CD4-positive, CD25-positive, alpha-beta regulatory T cell (primary cell): ENCODE measurements around the gene KCNB1. TPM values are rescaled to one million over a fixed set of nuclear protein-coding genes. Genes with fewer than 3 reads are reported as not detected.

Experiments
- ATAC-seq, 2 donors: fragments of 150-1000 bp; cut with Tn5 transposase; one replicate each; pipeline ENCODE4 v1.10.0; 2021; ENCODE audit warnings: low read depth in 2 of 2, moderate number of reproducible peaks in 2 of 2, moderate library complexity in 1 of 2
- DNase-seq, 3 donors: peaks; one replicate each; pipeline versions ENCODE4 v3.0.0 to v3.0.0-alpha.2; 2012 to 2022; ENCODE audit warnings: mixed read lengths in 1 of 3
- H3K27ac ChIP-seq: one replicate; pipeline ENCODE4 v1.7.0; 2013; ENCODE audit warnings: mild to moderate bottlenecking, low read length; ENCODE audit not compliant: insufficient read depth, poor library complexity, severe bottlenecking
- H3K27me3 ChIP-seq: one replicate; pipeline ENCODE4 v1.7.0; 2013; ENCODE audit warnings: low read length; ENCODE audit not compliant: control insufficient read depth, insufficient read depth
- H3K36me3 ChIP-seq: one replicate; pipeline ENCODE4 v1.7.0; 2013; ENCODE audit warnings: mild to moderate bottlenecking, low read length, moderate library complexity; ENCODE audit not compliant: control insufficient read depth, insufficient read depth
- H3K4me1 ChIP-seq: 2 replicates; pipeline ENCODE4 v1.7.0; 2013; ENCODE audit warnings: mild to moderate bottlenecking, low read length; ENCODE audit not compliant: insufficient read depth, control insufficient read depth, poor library complexity, severe bottlenecking
- H3K4me3 ChIP-seq: one replicate; pipeline ENCODE4 v1.7.0; 2013; ENCODE audit warnings: low read depth, mild to moderate bottlenecking, low read length, moderate library complexity
- H3K9me3 ChIP-seq, 2 experiments: 1 replicate in 1 of 2; 2 replicates in 1 of 2; pipeline ENCODE4 v1.7.0; 2013; ENCODE audit warnings: low read length in 2 of 2, mild to moderate bottlenecking in 1 of 2, moderate library complexity in 1 of 2; ENCODE audit not compliant: control insufficient read depth in 2 of 2
- H3K27ac Mint-ChIP-seq, 3 donors: one replicate each; pipeline ENCODE4 v1.8.0; 2020 to 2022; ENCODE audit warnings: mild to moderate bottlenecking in 3 of 3, mixed read lengths in 3 of 3, moderate library complexity in 2 of 3
- H3K27me3 Mint-ChIP-seq: one replicate; pipeline ENCODE4 v1.8.0; 2022; ENCODE audit warnings: mild to moderate bottlenecking, mixed read lengths
- H3K36me3 Mint-ChIP-seq: one replicate; pipeline ENCODE4 v1.8.0; 2020; ENCODE audit warnings: mixed read lengths
- H3K4me1 Mint-ChIP-seq, 4 donors: one replicate each; pipeline ENCODE4 v1.8.0; 2020 to 2022; ENCODE audit warnings: mixed read lengths in 4 of 4, mild to moderate bottlenecking in 1 of 4
- H3K4me3 Mint-ChIP-seq, 4 donors: one replicate each; pipeline ENCODE4 v1.8.0; 2020 to 2022; ENCODE audit warnings: mild to moderate bottlenecking in 4 of 4, mixed read lengths in 4 of 4, moderate library complexity in 3 of 4
- H3K9me3 Mint-ChIP-seq, 7 donors: one replicate each; pipeline ENCODE4 v1.8.0; 2020 to 2022; ENCODE audit warnings: mixed read lengths in 7 of 7, mild to moderate bottlenecking in 3 of 7, moderate library complexity in 2 of 7
- polyA plus RNA-seq, 4 donors: library from polyadenylated mRNA; unstranded; fragments of 300-500 nt; fragmentation: Illumina TruSeq; gene quantifications; one replicate each; pipeline ENCODE4 v1.2.3, GENCODE V29; 2021
- total RNA-seq: library from RNA; stranded (reverse); gene quantifications from one replicate; pipeline ENCODE4 v1.2.3, GENCODE V29; 2022

KCNB1 gene
- total RNA-seq, result not detected
- under 1 TPM in 2 of 4 donors, not detected in 2; 0.02 to 0.05 TPM for polyA plus RNA-seq

GRCh38 chr20:49482621-49483017, at the start of gene KCNB1:
KCNB1 (minus strand) TSS chr20:49482668; CDS start chr20:49482480, 188 bp downstream.
- Histone ChIP-seq H3K9me3 (no peaks in the 10 kb centered on the region), H3K4me1 (peaks cover 20% of the 10 kb centered on the region), H3K36me3 (no peaks in the 10 kb centered on the region), H3K4me3 (no peak within 1 kb of the TSS), H3K27ac (no peak within 1 kb of the TSS), H3K27me3 (peaks cover 23% of the 10 kb centered on the region)
- H3K4me1 Mint-ChIP-seq, result peaks cover 0 to 14% (median 4%) of the 10 kb centered on the region in 4 donors
- ATAC-seq (no peak), DNase-seq (peak in 2 of 3 donors; percentile 20 to 30)
- H3K36me3 Mint-ChIP-seq, result no peaks in the 10 kb centered on the region
- H3K9me3 Mint-ChIP-seq, result peaks cover 0 to 10% (median 1%) of the 10 kb centered on the region in 7 donors
- H3K27ac Mint-ChIP-seq, result peak within 1 kb of the TSS in 1 of 3 donors; percentile 38
- peaks cover 66% of the 10 kb centered on the region for H3K27me3 Mint-ChIP-seq
- H3K4me3 Mint-ChIP-seq, result peak within 1 kb of the TSS; percentile 34 to 66 (median 48)

- Histone ChIP-seq H3K27ac (no peak overlapping the region), H3K27me3 (peaks cover 8% of the 10 kb centered on the region), H3K4me3 (no peak overlapping the region), H3K4me1 (peaks cover 2% of the 10 kb centered on the region), H3K36me3 (no peaks in the 10 kb centered on the region), H3K9me3 (no peaks in the 10 kb centered on the region)
- H3K4me1 Mint-ChIP-seq, result peaks cover 2 to 6% (median 5%) of the 10 kb centered on the region in 4 donors
- peaks cover 27% of the 10 kb centered on the region for H3K27me3 Mint-ChIP-seq
- H3K27ac Mint-ChIP-seq, result no peak overlapping the region
- DNase-seq, result no peak
- ATAC-seq, result no peak
- H3K9me3 Mint-ChIP-seq, result peaks cover 0 to 4% (median 0%) of the 10 kb centered on the region in 7 donors
- H3K36me3 Mint-ChIP-seq, result no peaks in the 10 kb centered on the region
- no peak overlapping the region for H3K4me3 Mint-ChIP-seq
These were observed 47.0 kb upstream of the KCNB1 start for GRCh38 chr20:49529470-49529869.

- Mint-ChIP-seq H3K27me3 (peaks cover 30% of the 10 kb centered on the region), H3K4me3 (no peak overlapping the region), H3K36me3 (no peaks in the 10 kb centered on the region), H3K9me3 (peaks cover 0 to 6% (median 4%) of the 10 kb centered on the region in 7 donors), H3K27ac (no peak overlapping the region), H3K4me1 (peaks cover 0 to 2% (median 0%) of the 10 kb centered on the region in 4 donors)
- no peak for DNase-seq
- no peak overlapping the region for H3K4me3 ChIP-seq
- no peaks in the 10 kb centered on the region for H3K36me3 ChIP-seq
- H3K4me1 ChIP-seq, result no peaks in the 10 kb centered on the region
- ATAC-seq, result no peak
- peaks cover 10% of the 10 kb centered on the region for H3K27me3 ChIP-seq
- no peak overlapping the region for H3K27ac ChIP-seq
- H3K9me3 ChIP-seq, result no peaks in the 10 kb centered on the region
These were observed 44.1 kb upstream of the KCNB1 start for GRCh38 chr20:49526568-49526967.

DNA sequence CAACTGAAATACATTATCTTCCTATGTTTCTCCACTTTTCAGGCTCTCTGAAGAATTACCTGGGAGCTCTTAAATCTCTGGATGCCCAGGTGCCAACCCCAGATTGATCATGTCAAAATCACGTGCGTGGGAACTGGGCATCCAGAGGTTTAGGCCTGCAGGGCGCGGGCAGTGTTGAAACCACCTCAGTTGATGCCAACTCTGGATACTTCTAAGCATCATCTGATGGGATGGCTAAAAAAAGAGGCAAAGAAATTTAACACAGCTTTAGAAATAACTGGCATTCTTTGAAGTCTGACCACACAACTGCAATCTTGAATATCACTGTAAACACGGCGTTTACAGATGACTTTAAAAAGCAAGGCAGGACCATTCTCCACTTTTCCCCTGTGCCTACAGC, 43.6 kb upstream of the KCNB1 start:
- Mint-ChIP-seq H3K9me3 (peaks cover 0 to 6% (median 4%) of the 10 kb centered on the region in 7 donors), H3K36me3 (no peaks in the 10 kb centered on the region), H3K27ac (no peak overlapping the region), H3K27me3 (peaks cover 30% of the 10 kb centered on the region), H3K4me3 (no peak overlapping the region), H3K4me1 (peaks cover 0 to 2% (median 0%) of the 10 kb centered on the region in 4 donors)
- Histone ChIP-seq H3K4me1 (no peaks in the 10 kb centered on the region), H3K27me3 (peaks cover 10% of the 10 kb centered on the region), H3K27ac (no peak overlapping the region), H3K36me3 (no peaks in the 10 kb centered on the region), H3K9me3 (no peaks in the 10 kb centered on the region), H3K4me3 (no peak overlapping the region)
- ATAC-seq, result no peak
- DNase-seq, result no peak

GRCh38 chr20:49523767-49524360, 41.4 kb upstream of the KCNB1 start:
- H3K36me3 Mint-ChIP-seq, result no peaks in the 10 kb centered on the region
- H3K4me1 ChIP-seq, result no peaks in the 10 kb centered on the region
- no peaks in the 10 kb centered on the region for H3K9me3 ChIP-seq
- no peak overlapping the region for H3K27ac ChIP-seq
- no peak overlapping the region for H3K4me3 ChIP-seq
- no peak for DNase-seq
- peaks cover 10% of the 10 kb centered on the region for H3K27me3 ChIP-seq
- H3K4me3 Mint-ChIP-seq, result no peak overlapping the region
- H3K4me1 Mint-ChIP-seq, result peaks cover 0 to 2% (median 0%) of the 10 kb centered on the region in 4 donors
- no peaks in the 10 kb centered on the region for H3K36me3 ChIP-seq
- H3K27me3 Mint-ChIP-seq, result peaks cover 29% of the 10 kb centered on the region
- ATAC-seq, result no peak
- no peak overlapping the region for H3K27ac Mint-ChIP-seq
- peaks cover 0 to 6% (median 2%) of the 10 kb centered on the region in 7 donors for H3K9me3 Mint-ChIP-seq

DNA sequence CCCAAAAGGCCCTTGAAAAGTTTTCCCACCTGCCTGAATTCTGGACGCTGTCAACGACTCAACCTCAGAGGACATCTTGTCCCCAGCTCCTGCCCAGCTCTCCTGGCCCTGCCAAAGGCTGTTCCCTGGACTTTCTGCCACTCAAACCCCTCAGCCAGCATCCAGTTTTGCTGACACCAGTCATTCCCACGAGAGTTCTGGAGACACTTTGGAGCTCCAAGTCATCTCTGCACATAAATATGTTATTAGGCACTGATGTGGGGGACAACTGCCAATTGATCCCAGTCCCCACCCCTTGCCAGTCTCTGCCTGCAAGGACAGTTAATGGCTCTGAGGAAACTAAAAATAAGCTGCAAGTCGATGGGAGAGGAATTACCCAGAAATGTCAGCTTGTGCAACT, 38.9 kb upstream of the KCNB1 start:
- Mint-ChIP-seq H3K9me3 (peaks cover 0 to 6% (median 2%) of the 10 kb centered on the region in 7 donors), H3K27me3 (peaks cover 27% of the 10 kb centered on the region), H3K4me1 (peaks cover 0 to 2% (median 0%) of the 10 kb centered on the region in 4 donors), H3K4me3 (no peak overlapping the region), H3K36me3 (no peaks in the 10 kb centered on the region), H3K27ac (no peak overlapping the region)
- Histone ChIP-seq H3K36me3 (no peaks in the 10 kb centered on the region), H3K27ac (no peak overlapping the region), H3K4me1 (no peaks in the 10 kb centered on the region), H3K27me3 (peaks cover 4% of the 10 kb centered on the region), H3K4me3 (no peak overlapping the region), H3K9me3 (no peaks in the 10 kb centered on the region)
- DNase-seq (no peak), ATAC-seq (no peak)

DNA sequence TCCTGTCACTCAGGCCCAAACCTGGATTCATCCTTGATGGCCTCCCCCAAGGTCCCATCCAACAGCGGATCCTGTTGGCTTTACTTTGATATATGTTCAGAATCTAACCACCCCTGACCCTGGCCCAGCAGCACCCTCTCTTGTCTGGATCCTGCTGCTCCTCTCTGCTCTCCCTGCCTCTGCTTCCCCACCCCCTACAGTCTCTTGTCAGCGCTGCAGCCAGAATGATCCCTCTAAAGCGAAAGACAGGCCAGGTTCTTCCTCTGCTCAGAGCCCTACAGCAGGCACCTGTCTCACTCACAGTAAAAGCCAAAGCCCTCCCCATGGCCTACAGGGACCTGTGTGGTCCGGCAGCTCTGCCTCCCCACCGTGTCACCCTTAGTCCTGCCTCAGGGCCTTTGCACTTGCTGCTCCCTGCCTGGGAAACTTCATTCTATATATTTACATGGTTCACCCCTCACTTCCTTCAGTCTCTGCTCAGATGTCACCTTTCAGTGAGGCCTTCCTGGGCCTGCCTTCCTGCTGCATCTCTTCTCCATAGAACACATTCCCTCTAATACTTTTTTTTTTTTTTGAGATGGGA, 37.4 kb upstream of the KCNB1 start:
- ATAC-seq, result no peak

More for the DNA sequence above, 37.4 kb upstream of the KCNB1 start:
- no peaks in the 10 kb centered on the region for H3K9me3 ChIP-seq
- Mint-ChIP-seq H3K27me3 (peaks cover 37% of the 10 kb centered on the region), H3K4me1 (peaks cover 0 to 2% (median 0%) of the 10 kb centered on the region in 4 donors), H3K36me3 (no peaks in the 10 kb centered on the region), H3K4me3 (no peak overlapping the region), H3K9me3 (peaks cover 0 to 6% (median 2%) of the 10 kb centered on the region in 7 donors), H3K27ac (no peak overlapping the region)
- no peaks in the 10 kb centered on the region for H3K4me1 ChIP-seq
- H3K27me3 ChIP-seq, result peaks cover 2% of the 10 kb centered on the region
- no peak for DNase-seq
- H3K4me3 ChIP-seq, result no peak overlapping the region
- H3K36me3 ChIP-seq, result no peaks in the 10 kb centered on the region
- H3K27ac ChIP-seq, result no peak overlapping the region
